ENCODE data around the gene ABHD14A.

DNA sequence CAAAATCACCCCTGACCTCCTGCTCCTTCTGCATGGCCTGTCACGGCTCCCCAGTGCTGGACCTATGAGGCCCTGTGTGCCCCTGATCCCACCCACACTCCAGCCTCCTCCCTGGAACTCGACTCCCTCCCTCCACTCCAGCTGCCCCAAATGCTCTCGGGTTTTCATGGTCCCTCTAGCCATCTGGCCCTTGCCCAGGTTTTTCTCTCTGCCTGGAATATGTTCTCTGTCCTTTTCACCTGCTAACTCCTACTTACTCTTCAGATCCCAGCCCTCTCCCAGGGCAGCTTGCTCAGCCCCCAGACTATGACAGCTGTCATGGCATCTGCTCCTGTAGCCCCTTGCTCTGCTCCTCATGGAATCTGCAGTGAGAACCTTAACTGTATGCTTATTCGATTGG, 51.2 kb downstream of the ABHD14A start:
- TF ChIP-seq, protein P1, sequence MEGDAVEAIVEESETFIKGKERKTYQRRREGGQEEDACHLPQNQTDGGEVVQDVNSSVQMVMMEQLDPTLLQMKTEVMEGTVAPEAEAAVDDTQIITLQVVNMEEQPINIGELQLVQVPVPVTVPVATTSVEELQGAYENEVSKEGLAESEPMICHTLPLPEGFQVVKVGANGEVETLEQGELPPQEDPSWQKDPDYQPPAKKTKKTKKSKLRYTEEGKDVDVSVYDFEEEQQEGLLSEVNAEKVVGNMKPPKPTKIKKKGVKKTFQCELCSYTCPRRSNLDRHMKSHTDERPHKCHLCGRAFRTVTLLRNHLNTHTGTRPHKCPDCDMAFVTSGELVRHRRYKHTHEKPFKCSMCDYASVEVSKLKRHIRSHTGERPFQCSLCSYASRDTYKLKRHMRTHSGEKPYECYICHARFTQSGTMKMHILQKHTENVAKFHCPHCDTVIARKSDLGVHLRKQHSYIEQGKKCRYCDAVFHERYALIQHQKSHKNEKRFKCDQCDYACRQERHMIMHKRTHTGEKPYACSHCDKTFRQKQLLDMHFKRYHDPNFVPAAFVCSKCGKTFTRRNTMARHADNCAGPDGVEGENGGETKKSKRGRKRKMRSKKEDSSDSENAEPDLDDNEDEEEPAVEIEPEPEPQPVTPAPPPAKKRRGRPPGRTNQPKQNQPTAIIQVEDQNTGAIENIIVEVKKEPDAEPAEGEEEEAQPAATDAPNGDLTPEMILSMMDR (IDR thresholded peaks at IDR 0.05) = no peak
- no peak for TF ChIP-seq POLR2A (IDR thresholded peaks at IDR 0.05)

All from body of pancreas (tissue), 4 donors.